Measurements from ENCODE around the gene COL27A1. TPM values are rescaled to one million over a fixed set of nuclear protein-coding genes. Genes with fewer than 3 reads are reported as not detected.

Gene COL27A1
- total RNA-seq, 1 donor from 2014 or later, result 13.7 TPM

DNA sequence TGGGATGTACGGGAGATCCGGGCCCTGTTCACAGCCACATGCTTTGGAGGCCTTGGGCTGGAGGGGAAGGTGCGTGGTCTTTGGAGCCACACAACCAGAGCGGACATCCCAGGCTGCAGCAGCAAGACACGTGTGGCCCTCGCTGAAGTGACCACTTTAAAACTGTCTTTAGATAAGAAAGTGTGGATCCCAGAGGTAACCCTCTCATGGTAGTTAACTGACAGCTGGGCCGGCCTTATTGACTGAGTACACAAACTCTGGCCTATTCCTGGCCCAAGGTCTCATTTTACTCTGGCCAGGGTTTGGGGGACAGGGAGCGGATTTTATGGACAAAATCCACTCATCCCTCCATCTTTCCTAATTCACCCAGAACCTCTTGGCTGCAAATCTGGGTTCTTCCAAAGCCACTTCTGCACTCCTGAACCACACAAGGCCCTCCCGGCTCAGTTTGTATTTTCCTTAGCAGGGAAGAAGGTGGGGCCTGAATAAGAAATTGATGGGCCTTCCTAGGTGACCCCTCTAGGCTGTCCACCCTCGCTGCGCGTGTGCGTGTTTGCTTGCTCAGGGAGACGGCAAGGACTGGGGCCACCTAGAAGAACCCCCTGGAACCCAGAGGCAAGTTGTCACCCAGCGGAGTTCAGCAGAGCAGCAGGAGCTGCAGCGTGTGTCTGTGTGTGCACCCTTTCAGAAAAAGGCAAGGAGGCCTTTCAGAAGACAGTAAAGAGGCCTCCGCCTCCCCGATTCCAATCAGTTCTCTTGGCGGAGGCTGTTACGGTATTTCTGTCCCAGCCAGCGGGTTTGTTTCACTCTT is 94.3 kb downstream of the COL27A1 start:
- Histone ChIP-seq H3K4me1 (peaks cover 14% of the 10 kb centered on the region), H3K4me3 (no peak overlapping the region), H3K27ac (no peak overlapping the region), H3K27me3 (no peaks in the 10 kb centered on the region), H3K36me3 (no peaks in the 10 kb centered on the region), H3K9me3 (no peaks in the 10 kb centered on the region)
- TF ChIP-seq, protein P1, sequence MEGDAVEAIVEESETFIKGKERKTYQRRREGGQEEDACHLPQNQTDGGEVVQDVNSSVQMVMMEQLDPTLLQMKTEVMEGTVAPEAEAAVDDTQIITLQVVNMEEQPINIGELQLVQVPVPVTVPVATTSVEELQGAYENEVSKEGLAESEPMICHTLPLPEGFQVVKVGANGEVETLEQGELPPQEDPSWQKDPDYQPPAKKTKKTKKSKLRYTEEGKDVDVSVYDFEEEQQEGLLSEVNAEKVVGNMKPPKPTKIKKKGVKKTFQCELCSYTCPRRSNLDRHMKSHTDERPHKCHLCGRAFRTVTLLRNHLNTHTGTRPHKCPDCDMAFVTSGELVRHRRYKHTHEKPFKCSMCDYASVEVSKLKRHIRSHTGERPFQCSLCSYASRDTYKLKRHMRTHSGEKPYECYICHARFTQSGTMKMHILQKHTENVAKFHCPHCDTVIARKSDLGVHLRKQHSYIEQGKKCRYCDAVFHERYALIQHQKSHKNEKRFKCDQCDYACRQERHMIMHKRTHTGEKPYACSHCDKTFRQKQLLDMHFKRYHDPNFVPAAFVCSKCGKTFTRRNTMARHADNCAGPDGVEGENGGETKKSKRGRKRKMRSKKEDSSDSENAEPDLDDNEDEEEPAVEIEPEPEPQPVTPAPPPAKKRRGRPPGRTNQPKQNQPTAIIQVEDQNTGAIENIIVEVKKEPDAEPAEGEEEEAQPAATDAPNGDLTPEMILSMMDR (IDR thresholded peaks at IDR 0.05), result no peak
- intact Hi-C loops (cut with DNase I), result no loop called here
- DNase-seq, result no peak
- ATAC-seq, result peak; percentile 2

DNA sequence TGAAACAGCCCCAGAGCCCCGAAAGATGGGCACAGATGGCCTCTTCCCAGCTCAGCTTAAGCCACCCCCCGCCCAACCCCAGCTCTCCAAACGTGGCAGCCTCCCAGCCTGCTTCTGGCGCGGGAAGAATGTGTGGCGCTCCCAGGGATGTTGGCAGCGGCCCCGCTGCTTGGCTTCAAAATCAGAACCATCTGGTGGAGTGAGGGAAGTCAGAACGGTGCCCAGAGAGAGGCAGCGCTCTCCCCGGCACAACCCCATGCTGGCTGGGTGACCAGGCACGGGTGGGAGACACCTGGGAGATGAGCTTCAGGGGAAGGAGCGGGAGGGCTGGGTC is 94.9 kb downstream of the COL27A1 start:
- intact Hi-C loops (cut with DNase I), result no loop called here
- peaks cover 14% of the 10 kb centered on the region for H3K4me1 ChIP-seq
- H3K27me3 ChIP-seq, result no peaks in the 10 kb centered on the region
- ATAC-seq, result peak; percentile 89
- H3K9me3 ChIP-seq, result no peaks in the 10 kb centered on the region
- peak overlapping the region; percentile 3 for H3K27ac ChIP-seq
- TF ChIP-seq, protein P1 (IDR thresholded peaks at IDR 0.05), result no peak
- no peaks in the 10 kb centered on the region for H3K36me3 ChIP-seq
- peak; percentile 91 for DNase-seq
- no peak overlapping the region for H3K4me3 ChIP-seq

DNA sequence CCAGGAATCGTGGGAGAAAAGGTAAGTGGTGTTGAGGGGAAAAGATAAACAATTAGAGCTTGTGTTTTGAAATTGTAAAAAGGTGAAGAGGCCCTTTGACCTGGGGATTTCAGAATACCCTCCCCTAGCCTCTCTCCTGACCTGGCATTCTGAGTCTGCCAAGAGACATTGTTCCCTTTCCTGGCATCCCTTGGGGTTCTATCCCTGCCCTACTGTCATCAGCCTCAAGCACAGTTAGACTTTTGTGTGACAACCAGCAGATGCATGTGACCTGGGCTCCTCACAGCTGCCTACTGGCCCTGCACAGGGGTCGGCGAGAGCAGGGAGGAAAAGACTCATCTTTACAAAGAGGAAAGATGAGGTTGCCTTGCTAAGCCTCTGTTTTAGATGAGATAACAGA is 95.3 kb downstream of the COL27A1 start:
- peak overlapping the region; percentile 3 for H3K27ac ChIP-seq
- intact Hi-C loops (cut with DNase I), result no loop called here
- ATAC-seq (no peak), DNase-seq (no peak)
- H3K9me3 ChIP-seq, result no peaks in the 10 kb centered on the region
- no peaks in the 10 kb centered on the region for H3K27me3 ChIP-seq
- H3K36me3 ChIP-seq, result no peaks in the 10 kb centered on the region
- TF ChIP-seq, protein P1 (IDR thresholded peaks at IDR 0.05), result no peak
- H3K4me3 ChIP-seq, result no peak overlapping the region
- H3K4me1 ChIP-seq, result peaks cover 14% of the 10 kb centered on the region

DNA sequence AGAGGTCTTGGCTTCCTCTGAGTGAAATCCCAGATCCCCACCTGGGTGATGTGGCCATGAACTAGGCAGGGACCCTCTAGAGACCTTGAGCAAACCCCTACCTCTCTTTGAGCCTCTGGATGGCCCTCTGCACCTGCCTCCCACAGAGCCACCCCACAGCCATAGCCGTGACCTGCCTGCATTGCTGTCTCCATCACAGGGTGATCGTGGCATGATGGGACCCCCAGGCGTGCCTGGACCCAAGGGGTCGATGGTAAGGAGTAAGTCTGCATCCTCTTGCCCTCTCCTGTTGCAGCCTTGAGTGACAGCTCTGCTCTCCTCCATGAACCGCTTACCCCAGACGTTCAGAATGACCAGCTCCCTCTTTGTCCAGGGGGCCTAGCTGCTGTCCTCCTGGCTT is 97.1 kb downstream of the COL27A1 start:
- DNase-seq (no peak), ATAC-seq (no peak)
- Histone ChIP-seq H3K36me3 (no peaks in the 10 kb centered on the region), H3K4me1 (peaks cover 14% of the 10 kb centered on the region), H3K27me3 (no peaks in the 10 kb centered on the region), H3K27ac (no peak overlapping the region), H3K9me3 (no peaks in the 10 kb centered on the region), H3K4me3 (no peak overlapping the region)
- TF ChIP-seq, protein P1 (IDR thresholded peaks at IDR 0.05), result no peak
- intact Hi-C loops (cut with DNase I), result no loop called here

DNA sequence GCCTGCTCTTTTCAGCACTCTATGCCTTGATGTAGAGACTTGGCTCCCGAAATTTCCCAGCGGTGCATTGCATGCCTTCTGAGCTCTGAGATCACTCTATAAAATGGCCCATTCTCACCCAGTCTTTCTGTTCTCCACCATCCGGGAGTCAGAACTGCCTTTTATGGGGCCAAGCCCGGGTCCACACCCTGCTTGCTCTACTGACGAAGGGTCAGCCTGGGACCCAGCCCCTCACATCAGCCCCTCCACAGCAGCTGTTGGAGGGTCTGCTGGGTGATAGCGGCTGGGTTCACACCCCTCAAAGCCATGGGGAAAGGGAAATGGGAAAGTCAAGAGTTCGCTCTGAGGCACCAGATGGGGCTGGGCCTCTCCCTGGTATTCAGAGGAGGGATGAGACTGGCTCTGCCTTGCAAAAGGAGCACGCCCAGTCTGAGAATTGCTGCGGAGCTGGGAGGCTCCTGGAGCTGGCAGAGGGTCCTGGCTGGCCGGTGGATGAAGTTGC is 101.5 kb downstream of the COL27A1 start:
- ATAC-seq (no peak), DNase-seq (no peak)
- Histone ChIP-seq H3K4me3 (no peak overlapping the region), H3K27ac (no peak overlapping the region), H3K9me3 (no peaks in the 10 kb centered on the region), H3K27me3 (no peaks in the 10 kb centered on the region), H3K4me1 (no peaks in the 10 kb centered on the region), H3K36me3 (no peaks in the 10 kb centered on the region)
- intact Hi-C loops (cut with DNase I), result no loop called here
- TF ChIP-seq, protein P1 (IDR thresholded peaks at IDR 0.05), result no peak

Data from upper lobe of right lung (tissue), 1 donor.